OCI-LY1 (cell line): ENCODE data around the gene COPS2.
"Not testable (repeated sequence)": the region's sequence is repeated elsewhere in the genome, so short reads cannot be mapped to it uniquely, and the experiment has no call there.

Experiments
- H2AFZ ChIP-seq: fragments of 200-600 bp; sonication (generic), shearing (Covaris generic); 2 replicates; pipeline ENCODE4 v1.6.0; 2014; ENCODE audit warnings: antibody characterized with exemption, mild to moderate bottlenecking, low read length
- H3F3A ChIP-seq: fragments of 200-600 bp; sonication (generic), shearing (Covaris generic); 2 replicates; pipeline ENCODE4 v1.6.0; 2014; ENCODE audit warnings: mild to moderate bottlenecking, antibody characterized with exemption, low read length, moderate library complexity; ENCODE audit not compliant: insufficient read depth
- H3K27ac ChIP-seq: fragments of 200-600 bp; sonication (generic); 2 replicates; pipeline ENCODE4 v1.5.1; 2014; ENCODE audit warnings: low read length, mixed run types, mild to moderate bottlenecking, low read depth; ENCODE audit not compliant: poor library complexity, severe bottlenecking
- H3K27me3 ChIP-seq: fragments of 200-600 bp; sonication (generic); 2 replicates; pipeline ENCODE4 v1.6.0; 2014; ENCODE audit warnings: antibody characterized with exemption, mild to moderate bottlenecking, low read length, moderate library complexity; ENCODE audit not compliant: insufficient read depth
- H3K36me3 ChIP-seq: fragments of 200-600 bp; sonication (generic); 2 replicates; pipeline ENCODE4 v1.6.1; 2014; ENCODE audit warnings: mild to moderate bottlenecking, antibody characterized with exemption, low read length, moderate library complexity, mixed read lengths; ENCODE audit not compliant: insufficient read depth
- H3K4me1 ChIP-seq: fragments of 200-600 bp; sonication (generic); 2 replicates; pipeline ENCODE4 v1.5.1; 2014; ENCODE audit warnings: mild to moderate bottlenecking, low read length, moderate library complexity; ENCODE audit not compliant: insufficient read depth, severe bottlenecking
- H3K4me2 ChIP-seq: fragments of 200-600 bp; sonication (generic), shearing (Covaris generic); 2 replicates; pipeline ENCODE4 v1.6.1; 2014; ENCODE audit warnings: low read length
- H3K4me3 ChIP-seq: fragments of 200-600 bp; sonication (generic); 2 replicates; pipeline ENCODE4 v1.5.1; 2014; ENCODE audit warnings: low read length, low read depth, mild to moderate bottlenecking, mixed read lengths; ENCODE audit not compliant: poor library complexity, severe bottlenecking
- H3K79me2 ChIP-seq: fragments of 200-600 bp; shearing (Covaris generic); 2 replicates; pipeline ENCODE4 v1.6.1; 2016; ENCODE audit warnings: mixed run types, low read length, mixed read lengths; ENCODE audit not compliant: insufficient read depth
- H3K9ac ChIP-seq: fragments of 200-600 bp; sonication (generic), shearing (Covaris generic); 2 replicates; pipeline ENCODE4 v1.6.1; 2014; ENCODE audit warnings: mild to moderate bottlenecking, low read length, mixed read lengths
- H3K9me2 ChIP-seq: fragments of 200-600 bp; sonication (generic), shearing (Covaris generic); 2 replicates; pipeline ENCODE4 v1.6.1; 2014; ENCODE audit warnings: low read depth, mild to moderate bottlenecking, low read length, mixed read lengths
- H3K9me3 ChIP-seq: fragments of 200-600 bp; shearing (Covaris generic); 2 replicates; pipeline ENCODE4 v1.6.1; 2014; ENCODE audit warnings: low read length, mixed read lengths
- H4K20me1 ChIP-seq: fragments of 200-600 bp; sonication (generic), shearing (Covaris generic); 2 replicates; pipeline ENCODE4 v1.6.0; 2016; ENCODE audit warnings: mild to moderate bottlenecking, low read length; ENCODE audit not compliant: insufficient read depth
- EZH2 ChIP-seq: fragments of 200-600 bp; sonication (generic), shearing (Covaris generic); IDR thresholded peaks from 2 replicates; pipeline ENCODE4 v1.8.0; 2017; ENCODE audit warnings: borderline replicate concordance, mixed run types, mild to moderate bottlenecking, antibody characterized with exemption, low read length, moderate library complexity, mixed read lengths
- TF ChIP-seq, protein P1 (sequence below): fragments of 200-600 bp; sonication (generic), shearing (Covaris generic); IDR thresholded peaks from 2 replicates; pipeline ENCODE4 v1.5.1; 2017; ENCODE audit warnings: mild to moderate bottlenecking, antibody characterized with exemption, low read length, moderate library complexity, mixed read lengths

The COPS2 gene

DNA sequence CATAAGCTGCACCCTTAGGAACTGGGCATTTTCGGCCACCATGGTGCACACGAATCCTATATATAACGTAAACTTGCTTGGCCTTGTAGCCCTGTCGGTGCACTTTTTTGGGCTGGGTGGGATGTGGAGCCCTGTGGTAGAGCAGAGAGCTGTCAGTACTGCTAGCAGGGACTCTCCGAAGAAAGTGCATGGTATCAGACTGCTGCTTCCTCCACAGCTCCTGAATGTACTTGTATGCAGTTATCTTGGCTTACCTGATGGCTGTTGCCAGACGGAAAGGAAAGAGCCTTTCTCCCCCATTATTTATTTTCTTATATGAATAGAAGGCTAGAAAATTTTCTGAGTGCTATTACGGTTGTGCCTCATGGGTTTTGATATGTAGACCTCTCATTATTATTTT lies 23.1 kb upstream of the COPS2 start:
- Histone ChIP-seq H4K20me1 (no peaks in the 10 kb centered on the region), H3K9me3 (0 out of 2 replicates have a peak, but pooled peaks cover 3% of the 10 kb centered on the region), H3K4me2 (no peak overlapping the region), H3K36me3 (peaks cover 5% of the 10 kb centered on the region; the same call in 1 of the 2 replicates), H2AFZ (no peak overlapping the region), H3K27ac (no peak overlapping the region), H3K27me3 (no peaks in the 10 kb centered on the region), H3F3A (no peaks in the 10 kb centered on the region), H3K79me2 (no peaks in the 10 kb centered on the region), H3K9me2 (no peaks in the 10 kb centered on the region), H3K4me3 (no peak overlapping the region), H3K4me1 (no peaks in the 10 kb centered on the region), H3K9ac (no peak overlapping the region)
- no peak for TF ChIP-seq EZH2
- TF ChIP-seq, protein P1, sequence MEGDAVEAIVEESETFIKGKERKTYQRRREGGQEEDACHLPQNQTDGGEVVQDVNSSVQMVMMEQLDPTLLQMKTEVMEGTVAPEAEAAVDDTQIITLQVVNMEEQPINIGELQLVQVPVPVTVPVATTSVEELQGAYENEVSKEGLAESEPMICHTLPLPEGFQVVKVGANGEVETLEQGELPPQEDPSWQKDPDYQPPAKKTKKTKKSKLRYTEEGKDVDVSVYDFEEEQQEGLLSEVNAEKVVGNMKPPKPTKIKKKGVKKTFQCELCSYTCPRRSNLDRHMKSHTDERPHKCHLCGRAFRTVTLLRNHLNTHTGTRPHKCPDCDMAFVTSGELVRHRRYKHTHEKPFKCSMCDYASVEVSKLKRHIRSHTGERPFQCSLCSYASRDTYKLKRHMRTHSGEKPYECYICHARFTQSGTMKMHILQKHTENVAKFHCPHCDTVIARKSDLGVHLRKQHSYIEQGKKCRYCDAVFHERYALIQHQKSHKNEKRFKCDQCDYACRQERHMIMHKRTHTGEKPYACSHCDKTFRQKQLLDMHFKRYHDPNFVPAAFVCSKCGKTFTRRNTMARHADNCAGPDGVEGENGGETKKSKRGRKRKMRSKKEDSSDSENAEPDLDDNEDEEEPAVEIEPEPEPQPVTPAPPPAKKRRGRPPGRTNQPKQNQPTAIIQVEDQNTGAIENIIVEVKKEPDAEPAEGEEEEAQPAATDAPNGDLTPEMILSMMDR: no peak

DNA sequence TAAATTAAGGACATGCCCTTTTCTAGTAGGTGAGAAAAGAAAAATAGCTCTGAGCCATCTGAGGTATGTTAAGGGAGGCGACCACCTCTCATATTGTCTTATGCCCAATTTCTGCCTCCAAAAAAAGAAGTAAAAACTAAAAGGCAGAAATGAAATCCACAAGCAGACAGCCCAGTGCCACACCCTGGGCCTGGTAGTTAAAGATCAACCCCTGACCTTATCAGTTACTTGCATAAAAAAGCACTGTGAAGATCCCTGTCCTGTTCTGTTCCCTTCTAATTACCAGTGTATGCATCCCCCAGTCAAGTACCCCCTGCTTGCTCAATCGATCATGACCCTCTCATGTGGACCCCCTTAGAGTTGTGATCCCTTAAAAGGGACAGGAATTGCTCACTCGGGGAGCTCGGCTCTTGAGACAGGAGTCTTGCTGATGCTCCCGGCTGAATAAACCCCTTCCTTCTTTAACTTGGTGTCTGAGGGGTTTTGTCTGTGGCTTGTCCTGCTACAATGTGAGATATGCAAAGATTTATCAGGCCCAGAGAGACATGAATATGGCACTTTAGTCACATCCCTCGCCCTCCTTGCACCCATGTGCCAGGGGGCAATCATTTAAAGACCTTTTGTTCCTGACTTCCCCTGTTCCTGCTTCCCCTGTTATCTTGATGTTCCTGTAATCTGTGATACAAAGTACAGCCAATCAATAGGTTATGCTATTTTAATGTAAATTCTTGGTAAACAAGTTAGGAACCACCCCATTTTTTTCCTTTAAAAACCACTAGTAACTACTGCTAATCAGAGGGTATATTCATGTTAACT lies 20.4 kb upstream of the COPS2 start:
- not testable (repeated sequence) for H3K4me3 ChIP-seq, H3K79me2 ChIP-seq, H3K27me3 ChIP-seq, H2AFZ ChIP-seq, H3K27ac ChIP-seq, H3K9me2 ChIP-seq, H3K36me3 ChIP-seq, H3F3A ChIP-seq, H4K20me1 ChIP-seq, H3K4me2 ChIP-seq, H3K9ac ChIP-seq, H3K9me3 ChIP-seq
- H3K4me1 ChIP-seq: peaks cover 13% of the 10 kb centered on the region

GRCh38 chr15:49174902-49175301 lies 19.5 kb upstream of the COPS2 start:
- 0 out of 2 replicates have a peak, but pooled peaks cover 3% of the 10 kb centered on the region for H3K9me3 ChIP-seq
- no peak overlapping the region for H3K9ac ChIP-seq
- H3F3A ChIP-seq: no peaks in the 10 kb centered on the region
- H4K20me1 ChIP-seq: no peaks in the 10 kb centered on the region
- H2AFZ ChIP-seq: no peak overlapping the region
- H3K79me2 ChIP-seq: peaks cover 4% of the 10 kb centered on the region; the same call in 1 of the 2 replicates
- no peaks in the 10 kb centered on the region for H3K9me2 ChIP-seq
- no peaks in the 10 kb centered on the region for H3K27me3 ChIP-seq
- H3K4me3 ChIP-seq: no peak overlapping the region
- TF ChIP-seq, protein P1: no peak
- no peak for TF ChIP-seq EZH2
- H3K4me2 ChIP-seq: no peak overlapping the region
- H3K36me3 ChIP-seq: peaks cover 5% of the 10 kb centered on the region; the same call in 1 of the 2 replicates
- H3K27ac ChIP-seq: no peak overlapping the region
- H3K4me1 ChIP-seq: peaks cover 22% of the 10 kb centered on the region

GRCh38 chr15:49171790-49172189 lies 16.4 kb upstream of the COPS2 start:
- Histone ChIP-seq H3K79me2 (peaks cover 4% of the 10 kb centered on the region; the same call in 1 of the 2 replicates), H3K9me2 (no peaks in the 10 kb centered on the region), H3K36me3 (peaks cover 5% of the 10 kb centered on the region; the same call in 1 of the 2 replicates), H3K9ac (no peak overlapping the region), H2AFZ (no peak overlapping the region), H3K4me2 (peak overlapping the region; percentile 80), H3K4me1 (peaks cover 29% of the 10 kb centered on the region), H3K4me3 (no peak overlapping the region), H3F3A (no peaks in the 10 kb centered on the region), H3K27ac (no peak overlapping the region), H3K27me3 (no peaks in the 10 kb centered on the region), H3K9me3 (0 out of 2 replicates have a peak, but pooled peaks cover 3% of the 10 kb centered on the region), H4K20me1 (no peaks in the 10 kb centered on the region)
- TF ChIP-seq, protein P1: no peak
- TF ChIP-seq EZH2: no peak
